ENCODE measurements around the gene PCBP3.

Gene PCBP3

DNA sequence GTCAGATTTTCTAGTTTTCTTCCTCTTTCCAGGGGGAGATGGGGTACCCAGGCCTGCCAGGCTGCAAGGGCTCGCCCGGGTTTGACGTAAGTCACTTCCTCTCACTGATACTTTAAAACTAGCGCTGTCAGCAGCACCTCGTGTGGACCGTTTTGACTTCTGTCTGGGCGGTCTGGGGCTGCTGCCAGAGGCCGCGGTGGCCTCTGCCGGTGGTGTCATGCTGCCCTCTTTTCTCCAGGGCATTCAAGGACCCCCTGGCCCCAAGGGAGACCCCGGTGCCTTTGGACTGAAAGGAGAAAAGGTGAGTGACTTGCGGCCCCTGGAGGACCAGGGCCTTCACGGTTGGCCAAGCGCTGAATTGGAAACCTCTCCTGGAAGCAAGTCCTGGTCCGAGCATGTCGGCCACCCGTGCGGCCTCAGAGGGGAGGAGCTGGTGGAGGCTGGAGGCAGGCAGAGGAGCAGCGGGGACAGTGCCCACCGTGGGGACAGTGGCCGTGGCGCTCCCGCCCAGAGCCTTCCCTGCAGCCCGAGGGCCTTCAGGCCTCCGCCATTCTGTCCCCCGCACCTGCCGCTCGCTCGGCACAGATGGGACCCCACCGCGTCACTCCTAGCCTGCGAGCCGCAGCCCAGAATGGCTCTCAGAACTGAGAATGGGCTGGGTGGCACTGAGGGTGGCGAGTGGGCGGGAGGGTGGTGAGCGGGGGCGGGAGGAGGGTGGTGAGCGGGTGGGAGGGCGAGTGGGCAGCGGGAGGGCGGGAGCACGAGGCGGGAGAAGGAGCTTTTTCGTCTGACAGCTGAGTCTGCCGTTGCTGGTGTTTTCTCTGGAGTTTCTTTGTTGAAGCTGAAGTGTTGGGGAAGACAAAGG lies 347.4 kb downstream of the PCBP3 start:
- H3K27me3 ChIP-seq (ENCODE audit: control insufficient read depth in 1 of 2, insufficient read depth in 2 of 2, low read length in 2 of 2) = no peaks in the 10 kb centered on the region
- H3K36me3 ChIP-seq (ENCODE audit: control insufficient read depth in 1 of 2, insufficient read depth in 2 of 2, low read length in 2 of 2) = peaks cover 0 to 3% of the 10 kb centered on the region in 2 donors
- no peak overlapping the region for H3K9ac ChIP-seq (ENCODE audit: low read depth in 1 of 2, low read length in 2 of 2)
- no peak overlapping the region for H3K27ac ChIP-seq (ENCODE audit: low read depth, low read length)
- H3K4me1 ChIP-seq (ENCODE audit: control insufficient read depth in 1 of 2, insufficient read depth in 2 of 2, low read length in 2 of 2) = no peaks in the 10 kb centered on the region
- no peaks in the 10 kb centered on the region for H3K9me3 ChIP-seq (ENCODE audit: control insufficient read depth in 1 of 2, low read length in 2 of 2)
- no peak overlapping the region for H3K4me3 ChIP-seq (ENCODE audit: low read depth in 1 of 2, low read length in 2 of 2)

DNA sequence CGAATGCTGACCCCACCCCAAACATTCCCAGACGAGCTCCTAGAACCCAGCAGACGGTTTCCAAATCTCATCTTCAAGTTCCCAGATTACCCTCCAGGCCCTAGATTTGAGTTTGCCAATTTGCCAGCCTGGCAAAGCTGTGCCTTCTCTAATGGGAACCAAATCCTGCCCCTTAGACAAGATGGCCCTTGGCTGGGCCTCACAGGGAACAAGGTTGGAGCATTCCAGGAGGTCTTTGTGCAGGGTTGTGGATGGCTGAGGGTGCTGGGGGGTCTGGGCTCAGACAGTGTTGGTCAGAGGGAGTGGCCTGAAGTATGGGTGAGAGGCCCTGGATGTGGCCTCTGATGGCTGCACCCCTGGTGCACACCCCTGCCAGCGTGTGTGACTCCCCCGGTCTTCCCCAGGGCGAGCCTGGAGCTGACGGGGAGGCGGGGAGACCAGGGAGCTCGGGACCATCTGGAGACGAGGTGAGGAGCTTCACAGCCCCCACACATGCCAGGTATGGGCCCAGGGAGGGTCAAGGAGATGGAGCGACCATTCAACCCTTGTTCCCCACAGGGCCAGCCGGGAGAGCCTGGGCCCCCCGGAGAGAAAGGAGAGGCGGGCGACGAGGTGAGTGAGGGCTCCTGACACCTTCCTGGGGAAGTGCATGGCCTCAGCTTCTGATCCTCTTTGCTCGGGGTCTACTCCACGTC lies 348.2 kb downstream of the PCBP3 start:
- Histone ChIP-seq H3K27ac (ENCODE audit: low read depth, low read length) (peak overlapping the region; percentile 10), H3K27me3 (ENCODE audit: control insufficient read depth in 1 of 2, insufficient read depth in 2 of 2, low read length in 2 of 2) (no peaks in the 10 kb centered on the region), H3K36me3 (ENCODE audit: control insufficient read depth in 1 of 2, insufficient read depth in 2 of 2, low read length in 2 of 2) (peaks cover 0 to 3% of the 10 kb centered on the region in 2 donors), H3K9me3 (ENCODE audit: control insufficient read depth in 1 of 2, low read length in 2 of 2) (no peaks in the 10 kb centered on the region), H3K4me3 (ENCODE audit: low read depth in 1 of 2, low read length in 2 of 2) (no peak overlapping the region), H3K9ac (ENCODE audit: low read depth in 1 of 2, low read length in 2 of 2) (no peak overlapping the region), H3K4me1 (ENCODE audit: control insufficient read depth in 1 of 2, insufficient read depth in 2 of 2, low read length in 2 of 2) (no peaks in the 10 kb centered on the region)

Data from duodenal mucosa (tissue), 2 donors.